Uterus (tissue), 2 donors: ENCODE results near the gene TMEM183A.

Source experiments
- POLR2A ChIP-seq, 2 donors: fragments of 450-650 bp; IDR thresholded peaks; one replicate each; pipeline ENCODE4 v1.6.1; 2016; ENCODE audit warnings: antibody characterized with exemption in 2 of 2, mild to moderate bottlenecking in 1 of 2, moderate library complexity in 1 of 2
- TF ChIP-seq, protein P1 (sequence below), 4 experiments: fragments of 200-600 bp in 2 of 4; fragments of 450-650 bp in 2 of 4; sonication (generic) in 2 of 4; IDR thresholded peaks; one replicate each; pipeline ENCODE4 v1.5.1; 2016 to 2019; ENCODE audit warnings: antibody characterized with exemption in 4 of 4, mild to moderate bottlenecking in 2 of 4, moderate library complexity in 1 of 4

- TF ChIP-seq POLR2A (IDR thresholded peaks at IDR 0.05), result no peak
- TF ChIP-seq, protein P1, sequence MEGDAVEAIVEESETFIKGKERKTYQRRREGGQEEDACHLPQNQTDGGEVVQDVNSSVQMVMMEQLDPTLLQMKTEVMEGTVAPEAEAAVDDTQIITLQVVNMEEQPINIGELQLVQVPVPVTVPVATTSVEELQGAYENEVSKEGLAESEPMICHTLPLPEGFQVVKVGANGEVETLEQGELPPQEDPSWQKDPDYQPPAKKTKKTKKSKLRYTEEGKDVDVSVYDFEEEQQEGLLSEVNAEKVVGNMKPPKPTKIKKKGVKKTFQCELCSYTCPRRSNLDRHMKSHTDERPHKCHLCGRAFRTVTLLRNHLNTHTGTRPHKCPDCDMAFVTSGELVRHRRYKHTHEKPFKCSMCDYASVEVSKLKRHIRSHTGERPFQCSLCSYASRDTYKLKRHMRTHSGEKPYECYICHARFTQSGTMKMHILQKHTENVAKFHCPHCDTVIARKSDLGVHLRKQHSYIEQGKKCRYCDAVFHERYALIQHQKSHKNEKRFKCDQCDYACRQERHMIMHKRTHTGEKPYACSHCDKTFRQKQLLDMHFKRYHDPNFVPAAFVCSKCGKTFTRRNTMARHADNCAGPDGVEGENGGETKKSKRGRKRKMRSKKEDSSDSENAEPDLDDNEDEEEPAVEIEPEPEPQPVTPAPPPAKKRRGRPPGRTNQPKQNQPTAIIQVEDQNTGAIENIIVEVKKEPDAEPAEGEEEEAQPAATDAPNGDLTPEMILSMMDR (IDR thresholded peaks at IDR 0.05), result no peak
These were observed 45.4 kb downstream of the TMEM183A start for GRCh38 chr1:203052601-203053000.
